Caco-2 (cell line): ENCODE measurements around the gene ULBP1. TPM values are rescaled to one million over a fixed set of nuclear protein-coding genes. Genes with fewer than 3 reads are reported as not detected.
"Not testable (repeated sequence)": the region's sequence is repeated elsewhere in the genome, so short reads cannot be mapped to it uniquely, and the experiment has no call there.

Source experiments
- BruUV-seq: library from RNA; stranded (reverse); fragments of 400-500 nt; replicated peaks from 2 replicates; lab custom pipeline; 2021; lab: Mats Ljungman, UMichigan
- CTCF ChIA-PET: fragments of 300-600 bp; sonication (Branson Sonifier 250); formaldehyde crosslinking; loops from one replicate; lab custom pipeline; 2022; ENCODE audit warnings: antibody characterized with exemption; lab: Charles Lee
- POLR2A ChIA-PET: fragments of 300-600 bp; sonication (Branson Sonifier 250); formaldehyde crosslinking; loops from one replicate; lab custom pipeline; 2022; ENCODE audit warnings: antibody characterized with exemption; lab: Charles Lee
- DNase-seq, 2 experiments: peaks; one replicate each; pipeline versions ENCODE4 v3.0.0 to v3.0.0-alpha.2; 2020 to 2022
- H3K27me3 ChIP-seq: replicated peaks from 2 replicates; pipeline ENCODE4 v1.6.0; 2011; ENCODE audit warnings: low read length; ENCODE audit not compliant: control insufficient read depth, insufficient read depth
- H3K36me3 ChIP-seq: 2 replicates; pipeline ENCODE4 v1.5.1; 2011; ENCODE audit warnings: low read length; ENCODE audit not compliant: control insufficient read depth, insufficient read depth
- H3K4me1 ChIP-seq: fragments of 250-450 bp; sonication (Bioruptor Pico); 2 replicates; pipeline ENCODE4 v1.5.1; 2020; ENCODE audit warnings: mild to moderate bottlenecking
- H3K4me3 ChIP-seq: 2 replicates; pipeline ENCODE4 v1.5.1; 2011; ENCODE audit warnings: low read depth, mild to moderate bottlenecking, control low read depth, low read length
- H3K9me3 ChIP-seq: fragments of 250-450 bp; sonication (Bioruptor Pico); 2 replicates; pipeline ENCODE4 v1.5.1; 2020; ENCODE audit warnings: mild to moderate bottlenecking, moderate library complexity
- H3K27ac Mint-ChIP-seq: one replicate; pipeline ENCODE4 v1.8.0; 2022; ENCODE audit warnings: mixed read lengths; ENCODE audit not compliant: unreplicated experiment
- H3K27me3 Mint-ChIP-seq: one replicate; pipeline ENCODE4 v1.8.0; 2022; ENCODE audit warnings: mixed read lengths; ENCODE audit not compliant: insufficient read depth, unreplicated experiment
- H3K36me3 Mint-ChIP-seq: one replicate; pipeline ENCODE4 v1.8.0; 2022; ENCODE audit warnings: mild to moderate bottlenecking, mixed read lengths; ENCODE audit not compliant: insufficient read depth, unreplicated experiment
- H3K4me1 Mint-ChIP-seq: one replicate; pipeline ENCODE4 v1.8.0; 2022; ENCODE audit warnings: low read depth, mixed read lengths; ENCODE audit not compliant: unreplicated experiment
- H3K4me3 Mint-ChIP-seq: one replicate; pipeline ENCODE4 v1.8.0; 2022; ENCODE audit warnings: mild to moderate bottlenecking, moderate library complexity, mixed read lengths; ENCODE audit not compliant: unreplicated experiment
- H3K9me3 Mint-ChIP-seq: one replicate; pipeline ENCODE4 v1.8.0; 2022; ENCODE audit warnings: mixed read lengths; ENCODE audit not compliant: unreplicated experiment
- intact Hi-C: fragments of 100-400 bp; cut with micrococcal nuclease; formaldehyde crosslinking; loops from one replicate; pipeline ENCODE4 v1.10.0; 2022; ENCODE audit not compliant: unreplicated experiment
- total RNA-seq: library from RNA; stranded (reverse); gene quantifications from 2 replicates; pipeline ENCODE4 v1.2.3, GENCODE V29; 2022
- TF ChIP-seq, protein P1 (sequence below), 2 experiments: fragments of 200-600 bp in 1 of 2; IDR thresholded peaks; 1 replicate in 1 of 2; 2 replicates in 1 of 2; pipeline versions ENCODE4 v1.5.1 to v1.8.0; 2011 to 2022; ENCODE audit warnings: antibody characterized with exemption in 1 of 2, control low read depth in 1 of 2, inconsistent platforms in 1 of 2, low read depth in 1 of 2, low read length in 1 of 2, mild to moderate bottlenecking in 1 of 2, moderate library complexity in 1 of 2; ENCODE audit not compliant: insufficient read depth in 1 of 2, severe bottlenecking in 1 of 2, unreplicated experiment in 1 of 2

The ULBP1 gene
- total RNA-seq, 1 experiment from 2014 or later, result 7.7 TPM

DNA sequence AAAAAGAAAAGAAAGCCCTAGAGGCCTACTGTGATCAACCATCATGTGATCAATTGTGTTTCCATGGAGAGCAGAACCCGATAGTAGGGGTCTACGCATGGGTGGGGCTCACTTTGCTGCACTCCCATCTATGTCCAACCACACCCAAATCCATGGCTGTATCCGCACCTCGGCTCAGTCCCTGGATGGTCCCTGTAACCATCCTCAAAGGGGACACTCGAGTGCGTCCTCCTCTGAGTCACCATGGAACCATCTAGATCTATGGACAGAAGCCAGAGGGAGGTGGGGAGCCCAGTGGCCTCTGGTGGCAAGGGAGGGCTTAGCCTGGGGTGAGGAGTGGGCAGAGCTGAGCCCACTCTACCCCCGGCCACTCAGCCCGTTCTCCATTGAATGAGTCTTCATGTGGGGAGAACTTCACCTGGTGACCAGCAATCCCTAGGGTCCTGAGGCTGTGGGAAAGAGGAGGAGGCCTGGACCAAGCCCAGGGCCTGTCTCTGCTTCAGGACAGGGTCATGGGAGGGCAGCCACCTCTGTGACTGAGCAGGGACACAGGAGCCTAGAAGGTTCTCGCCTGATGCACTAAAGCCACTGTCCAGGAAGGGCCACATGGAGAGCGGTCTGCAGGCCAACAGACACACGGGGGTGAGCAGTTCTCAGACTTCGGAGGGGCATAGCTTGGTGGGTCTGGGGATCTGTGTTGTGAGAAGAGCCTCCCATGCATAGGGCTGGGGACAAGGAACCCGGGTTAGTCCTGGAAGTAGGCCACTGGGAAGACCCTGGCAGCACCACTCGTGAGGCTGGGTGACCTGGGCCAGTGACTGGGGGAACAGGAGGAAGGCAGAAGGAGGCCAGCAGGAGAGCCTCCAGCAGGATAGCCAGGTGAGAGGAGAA is 42.3 kb downstream of the ULBP1 start:
- Mint-ChIP-seq H3K4me1 (peaks cover 9% of the 10 kb centered on the region), H3K36me3 (peaks cover 7% of the 10 kb centered on the region), H3K9me3 (no peaks in the 10 kb centered on the region), H3K4me3 (peak overlapping the region; percentile 81), H3K27ac (no peak overlapping the region), H3K27me3 (peaks cover 13% of the 10 kb centered on the region)
- Histone ChIP-seq H3K4me3 (peak overlapping the region; percentile 82), H3K27me3 (no peaks in the 10 kb centered on the region), H3K9me3 (no peaks in the 10 kb centered on the region), H3K4me1 (peaks cover 4% of the 10 kb centered on the region; the same call in 1 of the 2 replicates), H3K36me3 (no peaks in the 10 kb centered on the region)
- no TSS peak for BruUV-seq
- ChIA-PET CTCF (no interaction called here), POLR2A (no interaction called here)
- TF ChIP-seq, protein P1, sequence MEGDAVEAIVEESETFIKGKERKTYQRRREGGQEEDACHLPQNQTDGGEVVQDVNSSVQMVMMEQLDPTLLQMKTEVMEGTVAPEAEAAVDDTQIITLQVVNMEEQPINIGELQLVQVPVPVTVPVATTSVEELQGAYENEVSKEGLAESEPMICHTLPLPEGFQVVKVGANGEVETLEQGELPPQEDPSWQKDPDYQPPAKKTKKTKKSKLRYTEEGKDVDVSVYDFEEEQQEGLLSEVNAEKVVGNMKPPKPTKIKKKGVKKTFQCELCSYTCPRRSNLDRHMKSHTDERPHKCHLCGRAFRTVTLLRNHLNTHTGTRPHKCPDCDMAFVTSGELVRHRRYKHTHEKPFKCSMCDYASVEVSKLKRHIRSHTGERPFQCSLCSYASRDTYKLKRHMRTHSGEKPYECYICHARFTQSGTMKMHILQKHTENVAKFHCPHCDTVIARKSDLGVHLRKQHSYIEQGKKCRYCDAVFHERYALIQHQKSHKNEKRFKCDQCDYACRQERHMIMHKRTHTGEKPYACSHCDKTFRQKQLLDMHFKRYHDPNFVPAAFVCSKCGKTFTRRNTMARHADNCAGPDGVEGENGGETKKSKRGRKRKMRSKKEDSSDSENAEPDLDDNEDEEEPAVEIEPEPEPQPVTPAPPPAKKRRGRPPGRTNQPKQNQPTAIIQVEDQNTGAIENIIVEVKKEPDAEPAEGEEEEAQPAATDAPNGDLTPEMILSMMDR (IDR thresholded peaks at IDR 0.05; ENCODE audit: insufficient read depth in 1 of 2, low read depth in 1 of 2, low read length in 1 of 2, severe bottlenecking in 1 of 2, unreplicated experiment in 1 of 2), result no peak
- intact Hi-C loops, result loop anchor here (1.0 kb wide), 2 partner anchors 43 to 358 kb away; partner anchors contain the start of genes KATNA1 and ULBP1
- DNase-seq, result no peak

DNA sequence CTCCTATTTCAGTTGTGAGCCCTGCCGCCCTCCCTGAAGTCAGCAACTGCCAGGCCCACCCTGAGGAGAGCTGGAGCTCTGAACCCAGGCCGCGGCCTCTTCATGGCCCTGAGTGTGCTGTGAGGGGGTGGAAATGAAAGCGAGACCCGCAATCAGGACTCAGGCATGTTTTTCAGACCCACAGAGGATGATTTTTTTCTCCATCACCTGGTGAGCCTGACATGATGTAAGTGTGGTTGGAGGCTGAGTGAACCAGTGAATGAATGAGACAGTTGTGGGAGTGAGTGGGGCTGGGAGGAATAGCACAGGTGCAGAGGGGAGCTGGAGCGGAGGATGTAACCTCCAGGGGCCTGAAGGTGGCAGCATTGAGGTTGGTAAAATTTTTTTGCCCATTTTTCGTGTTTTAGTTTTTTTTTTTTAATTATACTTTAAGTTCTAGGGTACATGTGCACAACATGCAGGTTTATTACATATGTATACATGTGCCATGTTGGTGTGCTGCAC is 43.3 kb downstream of the ULBP1 start:
- H3K27me3 Mint-ChIP-seq, result peaks cover 17% of the 10 kb centered on the region
- TF ChIP-seq, protein P1 (IDR thresholded peaks at IDR 0.05; ENCODE audit: insufficient read depth in 1 of 2, low read depth in 1 of 2, low read length in 1 of 2, severe bottlenecking in 1 of 2, unreplicated experiment in 1 of 2), result peak; percentile 48 to 57
- POLR2A ChIA-PET, result no interaction called here
- BruUV-seq, result no TSS peak
- no peaks in the 10 kb centered on the region for H3K9me3 Mint-ChIP-seq
- no peaks in the 10 kb centered on the region for H3K9me3 ChIP-seq
- H3K27me3 ChIP-seq, result no peaks in the 10 kb centered on the region
- peak in 1 of 2 experiments; percentile 39 for DNase-seq
- H3K27ac Mint-ChIP-seq, result no peak overlapping the region
- H3K36me3 ChIP-seq, result no peaks in the 10 kb centered on the region
- H3K4me1 Mint-ChIP-seq, result peaks cover 9% of the 10 kb centered on the region
- intact Hi-C loops, result no loop called here
- H3K4me3 ChIP-seq, result no peak overlapping the region
- H3K4me1 ChIP-seq, result peaks cover 4% of the 10 kb centered on the region; the same call in 1 of the 2 replicates
- H3K4me3 Mint-ChIP-seq, result no peak overlapping the region
- H3K36me3 Mint-ChIP-seq, result peaks cover 7% of the 10 kb centered on the region
- CTCF ChIA-PET, result interaction anchor here (0.7 to 1.0 kb wide), 3 partner anchors 10 to 664 kb away, joined by 3 read pairs; no protein-coding TSS in a partner anchor

DNA sequence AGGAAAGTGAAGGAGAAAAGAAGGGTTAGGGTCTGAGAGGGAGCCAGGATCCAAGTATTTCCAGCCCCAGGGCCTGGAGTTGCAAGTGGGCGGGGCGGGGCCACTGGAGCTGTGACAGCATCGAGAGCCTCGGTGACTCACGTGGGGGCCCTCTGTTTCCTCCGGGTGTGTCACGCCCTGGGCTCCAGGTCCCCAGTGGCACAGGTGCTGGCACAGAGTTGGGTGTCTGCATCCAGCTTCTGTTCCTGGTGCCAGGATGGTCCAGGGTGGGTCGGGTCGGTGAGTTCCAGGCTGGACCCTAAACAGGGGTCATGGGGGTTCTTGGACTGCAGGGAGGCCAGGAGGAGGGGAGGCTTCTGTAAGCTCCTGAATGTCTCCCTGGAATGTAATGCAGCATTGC is 44.8 kb downstream of the ULBP1 start:
- ChIA-PET POLR2A (no interaction called here), CTCF (no interaction called here)
- H3K27ac Mint-ChIP-seq, result no peak overlapping the region
- H3K36me3 ChIP-seq, result no peaks in the 10 kb centered on the region
- peaks cover 4% of the 10 kb centered on the region; the same call in 1 of the 2 replicates for H3K4me1 ChIP-seq
- H3K27me3 Mint-ChIP-seq, result peaks cover 26% of the 10 kb centered on the region
- DNase-seq, result peak in 1 of 2 experiments; percentile 38
- H3K9me3 Mint-ChIP-seq, result no peaks in the 10 kb centered on the region
- H3K9me3 ChIP-seq, result no peaks in the 10 kb centered on the region
- intact Hi-C loops, result no loop called here
- TF ChIP-seq, protein P1 (IDR thresholded peaks at IDR 0.05; ENCODE audit: insufficient read depth in 1 of 2, low read depth in 1 of 2, low read length in 1 of 2, severe bottlenecking in 1 of 2, unreplicated experiment in 1 of 2), result no peak
- no TSS peak for BruUV-seq
- H3K36me3 Mint-ChIP-seq, result peaks cover 7% of the 10 kb centered on the region
- H3K27me3 ChIP-seq, result no peaks in the 10 kb centered on the region
- peaks cover 9% of the 10 kb centered on the region for H3K4me1 Mint-ChIP-seq
- H3K4me3 Mint-ChIP-seq, result no peak overlapping the region
- H3K4me3 ChIP-seq, result no peak overlapping the region

DNA sequence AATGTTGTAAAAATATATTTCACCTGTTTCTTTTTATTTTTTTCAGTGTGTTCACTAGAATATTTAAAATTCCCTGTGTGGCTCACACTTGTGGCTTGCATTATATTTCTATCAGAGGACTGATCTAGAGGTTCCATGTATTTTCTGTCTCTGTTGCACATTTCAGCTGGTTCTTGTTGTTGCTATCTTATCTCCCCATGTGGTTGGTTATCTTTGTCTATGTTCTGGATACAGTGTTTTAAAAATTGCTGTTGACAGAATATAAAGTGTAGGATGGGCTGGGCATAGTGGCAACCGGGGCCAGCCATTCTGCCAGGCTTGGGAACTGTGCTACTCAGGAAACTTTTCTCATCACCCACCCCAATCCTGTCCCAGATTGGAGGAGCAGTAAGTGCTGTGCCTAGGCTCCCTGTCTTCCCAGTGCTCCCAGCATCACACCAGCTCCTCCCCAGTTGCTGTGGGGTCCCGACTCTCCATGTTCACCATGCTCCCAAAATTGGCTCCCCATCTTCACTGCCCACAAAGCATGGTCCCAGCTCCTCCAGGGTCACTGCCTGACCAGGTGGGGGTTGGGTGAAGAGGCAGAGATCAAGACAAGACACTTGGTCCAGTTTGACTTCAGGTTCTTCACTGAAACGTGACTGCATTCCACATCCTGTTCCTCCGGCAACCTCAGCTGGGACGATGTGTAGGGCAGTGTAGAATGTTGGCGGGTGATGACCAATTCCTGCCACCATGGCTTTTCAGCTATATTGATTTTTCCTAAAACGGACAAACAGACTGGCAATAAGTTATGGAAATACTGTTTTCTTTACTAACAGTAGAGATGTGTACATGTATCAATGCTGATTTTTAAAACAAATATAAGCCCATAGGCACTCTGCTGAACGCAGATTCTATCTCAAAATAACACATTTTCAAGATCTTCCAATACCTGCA is 49.4 kb downstream of the ULBP1 start:
- H3K27me3 Mint-ChIP-seq, result peaks cover 49% of the 10 kb centered on the region
- H3K4me1 Mint-ChIP-seq, H3K9me3 ChIP-seq, CTCF ChIA-PET, BruUV-seq, POLR2A ChIA-PET, H3K27me3 ChIP-seq, H3K4me3 Mint-ChIP-seq, DNase-seq, H3K4me1 ChIP-seq, H3K36me3 ChIP-seq, H3K9me3 Mint-ChIP-seq, H3K27ac Mint-ChIP-seq, H3K36me3 Mint-ChIP-seq, H3K4me3 ChIP-seq: not testable (repeated sequence)
- intact Hi-C loops, result loop anchor here (10.0 kb wide), 1 partner anchor 288 kb away; no protein-coding TSS in a partner anchor
